ENCODE data around the gene TIPIN. TPM values are rescaled to one million over a fixed set of nuclear protein-coding genes. Genes with fewer than 3 reads are reported as not detected.

TIPIN gene
- total and polyA plus RNA-seq, 2 of the 8 experiments (the other 6 are each of a cell fraction or from before 2014, with no cell fraction given): 8.5 to 24.7 TPM

- H3K27ac ChIP-seq (ENCODE audit: low read depth, low read length): no peak overlapping the region
- no peak overlapping the region for H2BK20ac ChIP-seq (ENCODE audit: low read length)
- no peak overlapping the region for H4K91ac ChIP-seq (replicated peaks; ENCODE audit: insufficient read length, low read length)
- no peak overlapping the region for H2BK120ac ChIP-seq (replicated peaks; ENCODE audit: low read depth, low read length)
- no peaks in the 10 kb centered on the region for H3K79me2 ChIP-seq (ENCODE audit: control insufficient read depth in 1 of 2, insufficient read depth in 2 of 2, low read length in 2 of 2)
- H3K4me2 ChIP-seq (ENCODE audit: insufficient read depth in 1 of 2, low read depth in 2 of 2, low read length in 2 of 2): no peak overlapping the region
- H4K20me1 ChIP-seq (replicated peaks in 1 of 2; ENCODE audit: control insufficient read depth in 1 of 2, insufficient read depth in 2 of 2, low read length in 2 of 2): no peaks in the 10 kb centered on the region
- no peaks in the 10 kb centered on the region for H3K4me1 ChIP-seq (replicated peaks in 1 of 4; ENCODE audit: control insufficient read depth in 3 of 4, insufficient read depth in 4 of 4, low read length in 3 of 4)
- no peak overlapping the region for H3K4me3 ChIP-seq (ENCODE audit: extremely low read depth in 1 of 4, insufficient read depth in 2 of 4, low read depth in 3 of 4, low read length in 4 of 4)
- no peak overlapping the region for H3K23ac ChIP-seq (ENCODE audit: insufficient read length)
- no peak overlapping the region for H3K9ac ChIP-seq (replicated peaks in 1 of 4; ENCODE audit: extremely low read depth in 1 of 4, low read depth in 3 of 4, low read length in 3 of 4)
- H3K27me3 ChIP-seq (replicated peaks in 1 of 4; ENCODE audit: control insufficient read depth in 3 of 4, extremely low read depth in 1 of 4, insufficient read depth in 3 of 4, low read length in 3 of 4): no peaks in the 10 kb centered on the region
- no peak overlapping the region for H2BK5ac ChIP-seq (ENCODE audit: low read depth, low read length)
- no peaks in the 10 kb centered on the region for H3K79me1 ChIP-seq (ENCODE audit: low read depth, low read length)
- FAIRE-seq (no peak), DNase-seq (ENCODE audit: low read depth in 1 of 2, low spot score in 2 of 2) (no peak)
- H4K8ac ChIP-seq (ENCODE audit: extremely low read depth, insufficient read depth, low read length): no peak overlapping the region
- no peak overlapping the region for H2AK5ac ChIP-seq (ENCODE audit: low read depth, low read length)
- ChIA-PET CTCF (ENCODE audit: partially characterized antibody) (interaction anchor here (0.7 kb wide), 2 partner anchors 74 to 399 kb away, joined by 3 read pairs; no protein-coding TSS in a partner anchor), POLR2A (ENCODE audit: partially characterized antibody) (interaction anchor here (0.6 kb wide), 1 partner anchor 47 kb away, joined by 5 read pairs; no protein-coding TSS in a partner anchor)
- H3K56ac ChIP-seq (replicated peaks; ENCODE audit: insufficient read length, low read depth, low read length): no peak overlapping the region
- H2BK15ac ChIP-seq (ENCODE audit: low read length): no peak overlapping the region
- H3K4ac ChIP-seq (replicated peaks; ENCODE audit: insufficient read length, low read depth, low read length): no peak overlapping the region
- 94% methylated on average over 7 of the region's 7 CpGs; no CpG with 5 or more reads in 1 of the 2 experiments for WGBS, 2 experiments (ENCODE audit: extremely low coverage in 1 of 2, insufficient coverage in 1 of 2, insufficient read length in 1 of 2, insufficient replicate concordance in 2 of 2, low coverage in 1 of 2, low lambda C conversion rate in 2 of 2, missing lambda C conversion rate in 1 of 2)
- no peaks in the 10 kb centered on the region for H3K36me3 ChIP-seq (ENCODE audit: control insufficient read depth in 2 of 4, insufficient read depth in 4 of 4, low read length in 3 of 4)
- no peak overlapping the region for H2BK12ac ChIP-seq (ENCODE audit: low read depth, low read length)
- no peak overlapping the region for H2AFZ ChIP-seq (ENCODE audit: low read length)
- H3K18ac ChIP-seq (ENCODE audit: extremely low read depth, low read length): no peak overlapping the region
- H4K5ac ChIP-seq (ENCODE audit: insufficient read length, low read depth, low read length): no peak overlapping the region
- H3K14ac ChIP-seq (ENCODE audit: insufficient read length): no peak overlapping the region
- H3K23me2 ChIP-seq (ENCODE audit: low read depth, low read length): no peaks in the 10 kb centered on the region
- peaks cover 3 to 6% of the 10 kb centered on the region in 2 experiments; a peak in 2 of 4 replicates for H3K9me3 ChIP-seq (ENCODE audit: insufficient read depth in 2 of 2, low read depth in 1 of 2, low read length in 1 of 2)
- no peak for TF ChIP-seq HDAC6 (IDR thresholded peaks at IDR 0.05; ENCODE audit: low read depth, low read length)
- no peak for TF ChIP-seq TAF7 (optimal IDR thresholded peaks at IDR 0.05; ENCODE audit: borderline replicate concordance, low read depth, low read length)
- TF ChIP-seq USF2 (IDR thresholded peaks at IDR 0.05; ENCODE audit: low read length): no peak
- TF ChIP-seq ZNF274 (IDR thresholded peaks at IDR 0.05; ENCODE audit: borderline replicate concordance, extremely low read depth, low read length): no peak
- no peak for TF ChIP-seq JUND (IDR thresholded peaks at IDR 0.05; ENCODE audit: low read length)
- no peak for TF ChIP-seq SP4 (IDR thresholded peaks at IDR 0.05; ENCODE audit: low read length)
- no peak for TF ChIP-seq POLR2A (IDR thresholded peaks at IDR 0.05; ENCODE audit: control extremely low read depth in 1 of 2, low read depth in 2 of 2, low read length in 2 of 2)
- no peak for TF ChIP-seq GTF2F1 (IDR thresholded peaks at IDR 0.05; ENCODE audit: borderline replicate concordance, low read depth, low read length)
- no peak for TF ChIP-seq SAP30 (IDR thresholded peaks at IDR 0.05; ENCODE audit: insufficient read depth, insufficient replicate concordance, low read length)
- TF ChIP-seq SP1 (IDR thresholded peaks at IDR 0.05; ENCODE audit: low read depth, low read length): no peak
- no peak for TF ChIP-seq SIX5 (IDR thresholded peaks at IDR 0.05; ENCODE audit: low read depth, low read length)
Measured at GRCh38 chr15:66378814-66379430, 22.4 kb upstream of the TIPIN start.
